HCT116 (cell line): ENCODE results near the gene ARPC1A. TPM values are rescaled to one million over a fixed set of nuclear protein-coding genes. Genes with fewer than 3 reads are reported as not detected.

Experiments
- ATAC-seq: fragments of 200-7000 bp; cut with Tn5 transposase; 2 replicates; pipeline ENCODE4 v1.9.1; 2020; ENCODE audit warnings: mild to moderate bottlenecking, moderate library complexity
- BruUV-seq: library from RNA; stranded (reverse); fragments of 400-500 nt; replicated peaks from 2 replicates; lab custom pipeline; 2021; lab: Mats Ljungman, UMichigan
- CTCF ChIA-PET: fragments of 300-600 bp; sonication (Branson Sonifier 250); formaldehyde crosslinking; loops from one replicate; lab custom pipeline; 2021; ENCODE audit warnings: antibody characterized with exemption; lab: Charles Lee
- POLR2A ChIA-PET: fragments of 300-600, 350-600 bp; sonication (Branson Sonifier 250); formaldehyde crosslinking; loops from one replicate; lab custom pipeline; 2021; ENCODE audit warnings: antibody characterized with exemption; lab: Charles Lee
- RAD21 ChIA-PET, 2 experiments: fragments of 300-600 bp; sonication (Branson Sonifier 250); formaldehyde crosslinking; loops; one replicate each; lab custom pipeline; 2023; ENCODE audit warnings: low total read pairs in 2 of 2; ENCODE audit not compliant: uncharacterized antibody in 2 of 2, unreplicated experiment in 2 of 2, low non-redundant PET in 1 of 2; lab: Charles Lee
- DNase-seq: peaks from one replicate; pipeline ENCODE4 v3.0.0-alpha.2; 2010; ENCODE audit warnings: low read depth, low spot score
- H2AFZ ChIP-seq: fragments of 200-600 bp; shearing (Covaris generic), sonication (generic); 2 replicates; pipeline ENCODE4 v1.6.1; 2017; ENCODE audit warnings: low read depth, mixed run types, mixed read lengths, antibody characterized with exemption, low read length; ENCODE audit not compliant: poor library complexity, severe bottlenecking
- H3K27ac ChIP-seq: 2 replicates; pipeline ENCODE4 v1.5.1; 2012; ENCODE audit warnings: low read depth, low read length
- H3K27me3 ChIP-seq: fragments of 200-600 bp; sonication (generic); 2 replicates; pipeline ENCODE4 v1.6.1; 2016; ENCODE audit warnings: mixed run types, low read length, mixed read lengths; ENCODE audit not compliant: insufficient read depth
- H3K36me3 ChIP-seq, 2 experiments: fragments of 200-500 bp in 1 of 2; fragments of 200-600 bp in 1 of 2; sonication (Bioruptor generic) in 1 of 2; sonication (generic) in 1 of 2; 2 replicates each; pipeline versions ENCODE4 v1.5.1 to v1.6.1; 2014 to 2016; ENCODE audit warnings: low read length in 2 of 2, inconsistent platforms in 1 of 2, mixed read lengths in 1 of 2, mixed run types in 1 of 2; ENCODE audit not compliant: insufficient read depth in 2 of 2, control insufficient read depth in 1 of 2
- H3K4me1 ChIP-seq, 2 experiments: fragments of 200-600 bp in 1 of 2; sonication (generic) in 1 of 2; 2 replicates each; pipeline versions ENCODE4 v1.5.1 to v1.6.1; 2012 to 2017; ENCODE audit warnings: low read length in 2 of 2, inconsistent platforms in 1 of 2, mild to moderate bottlenecking in 1 of 2, mixed read lengths in 1 of 2, mixed run types in 1 of 2, moderate library complexity in 1 of 2; ENCODE audit not compliant: insufficient read depth in 2 of 2, control insufficient read depth in 1 of 2
- H3K4me2 ChIP-seq: fragments of 200-600 bp; sonication (generic); 2 replicates; pipeline ENCODE4 v1.6.1; 2017; ENCODE audit warnings: mixed run types, low read length, mixed read lengths
- H3K4me3 ChIP-seq, 2 experiments: fragments of 200-600 bp in 1 of 2; sonication (generic) in 1 of 2; replicated peaks in 1 of 2; 2 replicates each; pipeline ENCODE4 v1.5.1; 2011 to 2016; ENCODE audit warnings: low read length in 2 of 2, control low read depth in 1 of 2, low read depth in 1 of 2, mild to moderate bottlenecking in 1 of 2, mixed read lengths in 1 of 2, mixed run types in 1 of 2
- H3K79me2 ChIP-seq: fragments of 200-600 bp; sonication (generic); 2 replicates; pipeline ENCODE4 v1.6.1; 2017; ENCODE audit warnings: mild to moderate bottlenecking, mixed run types, low read length, moderate library complexity, mixed read lengths; ENCODE audit not compliant: insufficient read depth
- H3K9ac ChIP-seq: fragments of 200-600 bp; sonication (generic); 2 replicates; pipeline ENCODE4 v1.6.1; 2016; ENCODE audit warnings: low read length, mixed read lengths
- H3K9me2 ChIP-seq: fragments of 200-600 bp; sonication (generic), shearing (Covaris generic); 2 replicates; pipeline ENCODE4 v1.6.1; 2017; ENCODE audit warnings: mixed run types, mild to moderate bottlenecking, moderate library complexity; ENCODE audit not compliant: insufficient read depth
- H3K9me3 ChIP-seq, 2 experiments: fragments of 200-500 bp in 1 of 2; fragments of 200-600 bp in 1 of 2; sonication (Bioruptor generic) in 1 of 2; sonication (generic) in 1 of 2; 2 replicates each; pipeline ENCODE4 v1.6.1; 2014 to 2017; ENCODE audit warnings: low read length in 2 of 2, mixed read lengths in 2 of 2, inconsistent platforms in 1 of 2, low read depth in 1 of 2, mild to moderate bottlenecking in 1 of 2, mixed run types in 1 of 2, moderate library complexity in 1 of 2; ENCODE audit not compliant: control insufficient read depth in 1 of 2, insufficient read depth in 1 of 2
- H4K20me1 ChIP-seq: fragments of 200-600 bp; sonication (generic), shearing (Covaris generic); 2 replicates; pipeline ENCODE4 v1.6.1; 2017; ENCODE audit warnings: mixed run types, mild to moderate bottlenecking, moderate library complexity; ENCODE audit not compliant: insufficient read depth
- CEBPB ChIP-seq: IDR thresholded peaks from 2 replicates; pipeline ENCODE4 v1.6.1; 2012; ENCODE audit warnings: low read depth
- EZH2phosphoT487 ChIP-seq: fragments of 200-600 bp; IDR thresholded peaks from 2 replicates; pipeline ENCODE4 v1.6.1; 2018; ENCODE audit warnings: antibody characterized with exemption, borderline replicate concordance
- FOSL1 ChIP-seq: IDR thresholded peaks from 2 replicates; pipeline ENCODE4 v1.6.1; 2012; ENCODE audit warnings: low read depth
- POLR2A ChIP-seq: IDR thresholded peaks from 2 replicates; pipeline ENCODE4 v1.7.0; 2011; ENCODE audit warnings: borderline replicate concordance; ENCODE audit not compliant: insufficient read depth, insufficient read length; ENCODE audit errors: extremely low read depth
- RAD21 ChIP-seq: IDR thresholded peaks from 2 replicates; pipeline ENCODE4 v1.6.1; 2012; ENCODE audit warnings: low read depth, mild to moderate bottlenecking
- SIN3A ChIP-seq: IDR thresholded peaks from 2 replicates; pipeline ENCODE4 v1.6.1; 2012; ENCODE audit warnings: low read depth
- SP1 ChIP-seq: IDR thresholded peaks from 2 replicates; pipeline ENCODE4 v1.6.1; 2012; ENCODE audit warnings: low read depth
- SRF ChIP-seq: IDR thresholded peaks from 2 replicates; pipeline ENCODE4 v1.6.1; 2012; ENCODE audit warnings: low read depth
- YY1 ChIP-seq: IDR thresholded peaks from 2 replicates; pipeline ENCODE4 v1.6.1; 2011; ENCODE audit warnings: low read length, low read depth, moderate library complexity, mild to moderate bottlenecking; ENCODE audit not compliant: insufficient replicate concordance; ENCODE audit errors: extremely low read depth
- ZFX ChIP-seq: fragments of 450-650 bp; IDR thresholded peaks from 2 replicates; pipeline ENCODE4 v1.6.1; 2017
- intact Hi-C: fragments of 100-400 bp; cut with micrococcal nuclease; formaldehyde crosslinking; loops from 2 replicates; pipeline ENCODE4 v1.10.0; 2022
- total RNA-seq: library from RNA; stranded (reverse); gene quantifications from one replicate; pipeline ENCODE4 v1.2.1, GENCODE V29; 2021; ENCODE audit not compliant: unreplicated experiment
- TF ChIP-seq, protein P1 (sequence below): IDR thresholded peaks from 2 replicates; pipeline ENCODE4 v1.6.1; 2012; ENCODE audit warnings: low read depth
- TF ChIP-seq, protein P2 (sequence below), 3 experiments: fragments of 200-600 bp in 1 of 3; sonication (generic) in 1 of 3; IDR thresholded peaks in 2 of 3; conservative IDR thresholded peaks in 1 of 3; 2 replicates each; pipeline ENCODE4 v1.5.1; 2012 to 2017; ENCODE audit warnings: low read depth in 2 of 3, low read length in 2 of 3, antibody characterized with exemption in 1 of 3, borderline replicate concordance in 1 of 3, control low read depth in 1 of 3, mild to moderate bottlenecking in 1 of 3, mixed read lengths in 1 of 3, mixed run types in 1 of 3, moderate library complexity in 1 of 3; ENCODE audit not compliant: insufficient read depth in 1 of 3

Gene ARPC1A
- total RNA-seq, 1 experiment from 2014 or later: 250 TPM

DNA sequence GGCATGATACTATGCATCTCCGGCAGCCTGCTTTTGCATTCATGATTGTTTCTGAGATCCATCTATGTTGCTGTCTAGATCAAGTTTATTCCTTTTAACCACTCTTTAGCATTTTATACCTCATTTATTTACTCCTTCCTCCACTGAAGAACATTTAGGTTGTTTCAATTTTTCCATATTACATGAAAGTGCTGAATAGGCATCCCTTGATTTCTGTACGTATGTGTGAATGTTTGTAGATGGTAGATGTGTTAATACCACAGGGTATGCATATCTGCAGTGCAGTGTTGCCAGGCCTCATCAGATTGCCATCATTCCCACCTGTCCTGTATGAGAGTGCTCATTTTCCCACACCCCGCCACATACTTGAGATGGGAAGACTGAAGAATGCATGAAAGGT lies 13.9 kb downstream of the ARPC1A start:
- Histone ChIP-seq H3K4me3 (no peak overlapping the region), H3K27ac (no peak overlapping the region), H3K4me2 (no peak overlapping the region), H4K20me1 (no peaks in the 10 kb centered on the region), H3K79me2 (peaks cover 14% of the 10 kb centered on the region), H3K9me2 (no peaks in the 10 kb centered on the region), H3K9ac (no peak overlapping the region), H3K9me3 (no peaks in the 10 kb centered on the region), H2AFZ (no peak overlapping the region), H3K4me1 (no peaks in the 10 kb centered on the region), H3K36me3 (peaks cover 37 to 49% of the 10 kb centered on the region in 2 experiments), H3K27me3 (no peaks in the 10 kb centered on the region)
- intact Hi-C loops: no loop called here
- no peak for ATAC-seq
- no peak for DNase-seq
- BruUV-seq: no TSS peak
- TF ChIP-seq, protein P1, sequence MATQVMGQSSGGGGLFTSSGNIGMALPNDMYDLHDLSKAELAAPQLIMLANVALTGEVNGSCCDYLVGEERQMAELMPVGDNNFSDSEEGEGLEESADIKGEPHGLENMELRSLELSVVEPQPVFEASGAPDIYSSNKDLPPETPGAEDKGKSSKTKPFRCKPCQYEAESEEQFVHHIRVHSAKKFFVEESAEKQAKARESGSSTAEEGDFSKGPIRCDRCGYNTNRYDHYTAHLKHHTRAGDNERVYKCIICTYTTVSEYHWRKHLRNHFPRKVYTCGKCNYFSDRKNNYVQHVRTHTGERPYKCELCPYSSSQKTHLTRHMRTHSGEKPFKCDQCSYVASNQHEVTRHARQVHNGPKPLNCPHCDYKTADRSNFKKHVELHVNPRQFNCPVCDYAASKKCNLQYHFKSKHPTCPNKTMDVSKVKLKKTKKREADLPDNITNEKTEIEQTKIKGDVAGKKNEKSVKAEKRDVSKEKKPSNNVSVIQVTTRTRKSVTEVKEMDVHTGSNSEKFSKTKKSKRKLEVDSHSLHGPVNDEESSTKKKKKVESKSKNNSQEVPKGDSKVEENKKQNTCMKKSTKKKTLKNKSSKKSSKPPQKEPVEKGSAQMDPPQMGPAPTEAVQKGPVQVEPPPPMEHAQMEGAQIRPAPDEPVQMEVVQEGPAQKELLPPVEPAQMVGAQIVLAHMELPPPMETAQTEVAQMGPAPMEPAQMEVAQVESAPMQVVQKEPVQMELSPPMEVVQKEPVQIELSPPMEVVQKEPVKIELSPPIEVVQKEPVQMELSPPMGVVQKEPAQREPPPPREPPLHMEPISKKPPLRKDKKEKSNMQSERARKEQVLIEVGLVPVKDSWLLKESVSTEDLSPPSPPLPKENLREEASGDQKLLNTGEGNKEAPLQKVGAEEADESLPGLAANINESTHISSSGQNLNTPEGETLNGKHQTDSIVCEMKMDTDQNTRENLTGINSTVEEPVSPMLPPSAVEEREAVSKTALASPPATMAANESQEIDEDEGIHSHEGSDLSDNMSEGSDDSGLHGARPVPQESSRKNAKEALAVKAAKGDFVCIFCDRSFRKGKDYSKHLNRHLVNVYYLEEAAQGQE: no peak
- RAD21 ChIA-PET: no interaction called here
- POLR2A ChIA-PET: no interaction called here
- CTCF ChIA-PET: no interaction called here

DNA sequence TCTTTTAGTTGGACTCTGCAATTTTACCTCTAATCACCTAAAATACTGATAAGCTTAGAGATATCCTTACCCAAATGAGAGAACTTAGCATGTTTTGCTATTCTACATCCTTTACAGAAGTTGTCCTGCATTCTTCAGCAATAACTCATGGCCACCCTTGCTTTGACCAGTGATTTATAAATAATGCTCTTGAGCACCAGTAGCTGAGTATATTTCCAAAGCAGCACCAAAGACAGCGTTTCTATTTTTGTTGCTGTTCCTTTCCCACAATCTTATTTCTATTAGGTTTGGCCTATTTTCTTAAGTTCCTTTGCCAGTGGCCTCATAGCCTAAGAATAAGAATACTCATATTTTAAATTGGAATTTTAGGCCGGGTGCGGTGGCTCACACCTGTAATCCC lies 15.0 kb downstream of the ARPC1A start:
- Histone ChIP-seq H3K4me2 (no peak overlapping the region), H3K27ac (no peak overlapping the region), H3K9ac (no peak overlapping the region), H3K4me3 (no peak overlapping the region), H4K20me1 (no peaks in the 10 kb centered on the region), H3K9me2 (no peaks in the 10 kb centered on the region), H3K9me3 (no peaks in the 10 kb centered on the region), H3K4me1 (no peaks in the 10 kb centered on the region), H2AFZ (no peak overlapping the region), H3K36me3 (peaks cover 45 to 48% of the 10 kb centered on the region in 2 experiments), H3K27me3 (no peaks in the 10 kb centered on the region), H3K79me2 (peaks cover 11% of the 10 kb centered on the region)
- DNase-seq (no peak), ATAC-seq (no peak)
- no TSS peak for BruUV-seq
- CTCF ChIA-PET: no interaction called here
- intact Hi-C loops: no loop called here
- RAD21 ChIA-PET: interaction anchor here in 1 of 2 experiments (0.6 kb wide), 1 partner anchor 35 kb away, joined by 9 read pairs; no protein-coding TSS in a partner anchor
- POLR2A ChIA-PET: no interaction called here
- no peak for TF ChIP-seq SRF
- no peak for TF ChIP-seq SIN3A
- TF ChIP-seq, protein P1: no peak
- TF ChIP-seq YY1: no peak
- TF ChIP-seq FOSL1: no peak
- no peak for TF ChIP-seq SP1
- no peak for TF ChIP-seq CEBPB
- no peak for TF ChIP-seq ZFX
- TF ChIP-seq POLR2A: no peak
- TF ChIP-seq EZH2phosphoT487: no peak
- TF ChIP-seq, protein P2, sequence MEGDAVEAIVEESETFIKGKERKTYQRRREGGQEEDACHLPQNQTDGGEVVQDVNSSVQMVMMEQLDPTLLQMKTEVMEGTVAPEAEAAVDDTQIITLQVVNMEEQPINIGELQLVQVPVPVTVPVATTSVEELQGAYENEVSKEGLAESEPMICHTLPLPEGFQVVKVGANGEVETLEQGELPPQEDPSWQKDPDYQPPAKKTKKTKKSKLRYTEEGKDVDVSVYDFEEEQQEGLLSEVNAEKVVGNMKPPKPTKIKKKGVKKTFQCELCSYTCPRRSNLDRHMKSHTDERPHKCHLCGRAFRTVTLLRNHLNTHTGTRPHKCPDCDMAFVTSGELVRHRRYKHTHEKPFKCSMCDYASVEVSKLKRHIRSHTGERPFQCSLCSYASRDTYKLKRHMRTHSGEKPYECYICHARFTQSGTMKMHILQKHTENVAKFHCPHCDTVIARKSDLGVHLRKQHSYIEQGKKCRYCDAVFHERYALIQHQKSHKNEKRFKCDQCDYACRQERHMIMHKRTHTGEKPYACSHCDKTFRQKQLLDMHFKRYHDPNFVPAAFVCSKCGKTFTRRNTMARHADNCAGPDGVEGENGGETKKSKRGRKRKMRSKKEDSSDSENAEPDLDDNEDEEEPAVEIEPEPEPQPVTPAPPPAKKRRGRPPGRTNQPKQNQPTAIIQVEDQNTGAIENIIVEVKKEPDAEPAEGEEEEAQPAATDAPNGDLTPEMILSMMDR (IDR thresholded peaks at IDR 0.05 in 2 of 3, conservative IDR thresholded peaks at IDR 0.05 in 1 of 3; ENCODE audit: borderline replicate concordance in 1 of 3, insufficient read depth in 1 of 3, low read depth in 2 of 3, low read length in 2 of 3): no peak
- no peak for TF ChIP-seq RAD21
